Glomerular endothelial cell (primary cell): ENCODE data around the gene PPP1CC. TPM values are rescaled to one million over a fixed set of nuclear protein-coding genes. Genes with fewer than 3 reads are reported as not detected.

Source experiments
- DNase-seq: peaks from one replicate; pipeline ENCODE4 v3.0.0-alpha.2; 2011; ENCODE audit warnings: low read depth, low spot score; ENCODE audit errors: extremely low read depth
- total RNA-seq: library from RNA; depleted of rRNA; stranded (reverse); fragments of >200 nt; gene quantifications from 2 replicates; pipeline ENCODE4 v1.2.3, GENCODE V29; 2015

The PPP1CC gene
- total RNA-seq, 1 donor from 2014 or later, result 77.5 TPM

DNA sequence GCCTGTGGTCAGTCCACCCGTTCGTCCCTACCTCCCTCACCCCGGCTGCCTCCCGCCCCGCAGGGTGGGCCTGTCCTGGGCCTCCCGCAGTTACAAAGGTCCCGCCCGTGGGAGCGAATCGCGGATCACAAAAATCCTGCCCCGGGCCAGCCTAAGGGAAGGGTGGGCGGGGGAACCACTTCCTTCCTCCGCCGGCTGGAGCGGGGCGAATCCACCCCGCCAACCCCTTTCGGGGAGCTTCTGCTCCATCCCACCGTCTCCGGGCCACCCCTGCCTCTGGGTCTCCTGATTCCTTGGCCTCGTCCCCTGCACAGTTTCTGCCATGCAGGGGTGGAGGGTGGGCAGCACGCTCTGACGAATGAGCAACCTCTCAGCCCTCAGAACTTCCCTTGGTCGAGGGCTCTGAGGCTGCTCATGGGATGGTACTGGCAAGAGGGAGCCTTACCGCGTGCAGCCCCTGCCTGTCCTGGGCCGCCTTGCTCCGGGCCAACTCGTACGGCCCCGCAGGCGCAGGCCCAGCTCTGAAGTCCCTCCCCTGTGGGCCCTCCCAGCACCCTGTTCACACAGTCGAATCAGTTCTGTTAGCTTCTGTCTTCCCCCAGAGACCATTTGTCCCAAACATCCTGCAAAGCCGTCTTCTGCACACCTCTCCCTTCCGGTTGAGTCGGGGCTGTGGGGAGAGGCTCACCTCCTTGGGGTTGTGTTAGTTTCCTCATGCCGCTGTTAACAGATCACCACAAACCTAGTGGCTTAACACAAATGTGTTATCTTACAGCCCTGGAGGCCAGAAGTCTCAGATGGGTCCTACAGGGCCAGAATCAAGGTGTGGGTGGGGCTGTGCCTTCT lies 53.2 kb downstream of the PPP1CC start:
- no peak for DNase-seq

DNA sequence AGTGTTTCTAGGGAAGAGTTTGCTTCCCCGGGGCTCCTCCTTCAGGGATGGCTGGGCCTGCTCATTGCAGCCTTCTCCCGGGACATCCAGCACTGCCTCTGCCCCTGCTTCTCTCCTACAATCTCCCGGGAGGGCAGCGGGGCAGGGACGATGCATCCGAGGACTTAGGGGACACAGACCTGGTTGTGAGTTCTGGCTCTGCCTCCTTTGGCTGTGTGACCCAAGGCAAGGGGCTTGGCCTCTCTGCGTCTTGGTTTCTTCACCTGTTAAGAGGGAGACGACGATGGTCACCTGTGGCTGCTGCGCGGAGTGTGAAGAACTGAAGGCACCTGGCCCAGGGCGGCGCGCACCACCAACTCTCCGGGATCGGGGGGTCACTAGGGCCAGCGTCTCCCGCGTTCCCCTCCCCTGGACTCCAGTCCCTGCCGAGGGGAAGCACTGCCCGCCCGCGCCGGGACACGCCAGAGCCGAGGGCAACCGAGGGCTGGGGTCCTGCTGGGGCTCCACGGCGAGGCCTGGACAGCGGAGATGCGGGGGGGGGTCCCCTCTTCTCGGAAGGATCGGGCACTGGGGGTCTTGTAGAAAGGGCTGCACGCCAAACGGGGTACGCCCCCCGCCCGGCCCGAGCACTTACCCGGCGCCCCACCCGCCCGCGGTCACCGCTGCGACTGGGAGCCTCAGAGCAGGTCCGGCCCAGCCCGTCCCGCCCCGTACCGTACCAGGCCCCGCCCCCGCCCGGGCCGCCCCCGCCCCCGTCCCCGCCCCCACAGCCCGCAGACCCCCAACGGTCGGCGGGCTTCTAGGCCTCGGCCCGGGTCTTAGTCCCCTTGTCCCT lies 54.0 kb downstream of the PPP1CC start, which contains the start of gene HVCN1:
Gene HVCN1, minus strand, starts transcription at position 670 of the 835 bp plus-strand sequence. CDS start 5,870 bp downstream, outside the sequence.
- no peak for DNase-seq

DNA sequence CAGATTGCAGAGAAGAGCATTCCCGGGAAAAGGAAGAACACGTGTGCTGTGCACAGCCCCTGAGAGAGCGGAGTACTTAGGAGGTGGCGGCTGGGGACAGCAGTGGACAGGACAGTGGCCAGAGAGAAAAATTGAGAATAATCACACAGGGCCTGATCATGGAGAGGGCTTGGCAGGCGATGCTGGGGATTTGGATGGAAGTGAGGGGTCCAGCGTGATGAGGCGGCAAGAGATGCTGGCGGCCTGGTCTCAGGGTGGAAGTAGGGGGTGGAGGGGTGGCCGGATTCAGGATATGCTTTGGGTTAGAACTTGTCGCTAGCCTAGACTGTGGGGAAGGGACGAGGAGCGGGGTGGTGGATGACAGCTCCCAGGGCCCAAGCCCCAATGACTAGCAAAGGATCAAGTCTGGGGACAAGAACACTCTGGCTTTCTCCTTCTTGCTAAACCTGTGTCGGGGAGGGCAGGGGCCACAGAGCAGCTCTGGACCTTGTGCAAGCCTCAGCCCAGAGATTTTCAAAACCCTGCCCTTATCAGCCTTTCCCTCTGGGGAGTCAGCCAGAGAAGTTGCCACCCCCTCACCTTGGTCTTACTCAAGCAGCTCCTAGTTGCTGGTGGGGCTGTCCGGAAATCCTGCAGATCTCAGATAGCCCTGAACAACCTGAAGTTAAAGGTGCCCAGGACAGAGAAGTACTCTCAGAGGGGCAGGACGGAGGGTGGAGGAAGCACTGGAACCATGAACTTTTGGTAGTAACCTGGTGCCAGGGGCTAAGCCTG lies 55.1 kb downstream of the PPP1CC start:
- DNase-seq, result no peak

DNA sequence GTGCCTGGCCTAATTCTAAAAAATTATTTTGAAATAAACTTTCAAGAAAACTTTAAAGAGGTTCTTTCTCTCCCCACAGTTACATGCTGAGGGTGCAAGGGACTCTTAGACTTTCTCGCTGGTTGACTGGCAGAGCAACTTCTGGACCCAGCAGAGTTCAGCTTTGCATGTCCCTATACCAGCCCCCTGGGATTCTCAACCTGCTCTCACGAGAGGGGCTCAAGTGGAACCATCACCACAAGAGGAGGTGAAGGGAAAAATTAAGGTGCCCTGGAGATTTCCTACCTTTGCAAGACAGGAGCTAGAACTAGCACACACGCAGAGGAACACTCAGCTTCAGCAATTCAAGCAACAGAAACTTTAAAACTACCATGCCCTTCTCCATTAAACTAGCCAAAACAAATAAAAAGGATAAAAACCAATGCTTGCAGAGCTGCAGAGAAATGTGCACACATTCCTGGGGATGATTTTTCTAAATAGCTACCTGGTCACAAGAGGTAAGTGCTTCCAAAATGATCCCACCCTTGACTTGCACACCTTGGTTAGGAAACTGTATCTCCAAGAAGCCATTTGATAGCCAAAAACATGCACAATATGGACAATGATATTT lies 56.3 kb downstream of the PPP1CC start:
- DNase-seq, result no peak

DNA sequence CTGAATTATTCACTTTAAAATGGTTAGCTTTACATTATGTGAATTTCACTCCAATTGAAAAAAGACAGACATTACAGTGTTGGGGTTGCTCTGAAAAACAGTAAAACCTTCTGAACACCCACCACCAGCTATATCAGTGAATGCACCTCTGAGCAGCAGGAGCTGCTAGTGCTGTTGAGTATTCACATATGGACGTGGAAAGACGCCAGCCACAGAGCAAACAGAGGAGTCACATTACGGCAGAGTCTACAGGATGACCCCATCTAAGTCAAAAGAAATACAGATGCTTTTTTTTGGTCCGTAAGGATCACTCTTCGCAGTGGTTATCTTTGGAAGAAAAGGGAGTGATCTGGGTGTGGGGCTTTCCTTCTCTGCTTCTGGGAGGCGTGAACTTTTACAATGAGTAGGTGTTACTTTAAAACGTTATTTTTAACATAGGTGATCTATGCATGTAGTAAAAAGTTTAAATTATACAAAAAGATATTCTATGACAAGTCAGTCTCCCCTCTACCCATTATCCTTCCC lies 58.3 kb downstream of the PPP1CC start:
- DNase-seq, result no peak

DNA sequence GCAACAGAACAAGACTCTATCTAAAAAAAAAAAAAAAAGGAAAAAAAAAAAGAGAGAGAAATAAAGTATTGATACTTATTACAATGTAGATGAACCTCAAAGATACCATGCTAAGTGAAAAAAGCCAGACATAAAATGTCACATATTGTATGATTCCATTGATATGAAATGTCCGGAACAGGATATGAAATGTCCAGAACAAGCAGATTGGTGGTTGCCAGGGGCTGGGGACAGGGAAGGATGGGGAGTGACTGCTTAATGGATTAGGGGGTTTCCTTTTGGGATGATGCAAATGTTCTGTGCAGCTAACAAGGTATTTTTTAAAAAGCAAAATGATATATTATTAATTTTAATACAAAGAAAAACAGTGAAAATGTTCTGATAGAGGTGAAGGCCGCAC lies 58.8 kb downstream of the PPP1CC start:
- no peak for DNase-seq

DNA sequence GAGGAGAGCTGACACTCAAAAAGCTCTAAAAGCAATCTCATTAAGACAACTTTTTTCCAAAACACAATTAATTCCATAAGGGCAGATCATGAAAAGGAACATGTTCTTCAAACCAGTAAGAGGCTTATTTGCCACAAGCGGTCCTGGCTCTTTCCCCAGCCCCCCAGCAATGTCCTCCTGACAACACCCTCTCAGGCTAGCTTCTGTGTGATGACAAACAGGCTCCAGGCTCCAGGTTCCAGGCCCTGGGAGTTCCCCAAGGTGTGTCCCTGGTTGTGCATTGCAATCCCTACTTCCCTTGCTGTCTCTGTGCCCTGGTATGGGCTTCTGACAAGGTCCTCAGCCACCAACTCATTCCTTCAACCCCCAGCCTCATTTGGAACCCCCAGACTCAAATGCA lies 62.7 kb downstream of the PPP1CC start:
- no peak for DNase-seq

DNA sequence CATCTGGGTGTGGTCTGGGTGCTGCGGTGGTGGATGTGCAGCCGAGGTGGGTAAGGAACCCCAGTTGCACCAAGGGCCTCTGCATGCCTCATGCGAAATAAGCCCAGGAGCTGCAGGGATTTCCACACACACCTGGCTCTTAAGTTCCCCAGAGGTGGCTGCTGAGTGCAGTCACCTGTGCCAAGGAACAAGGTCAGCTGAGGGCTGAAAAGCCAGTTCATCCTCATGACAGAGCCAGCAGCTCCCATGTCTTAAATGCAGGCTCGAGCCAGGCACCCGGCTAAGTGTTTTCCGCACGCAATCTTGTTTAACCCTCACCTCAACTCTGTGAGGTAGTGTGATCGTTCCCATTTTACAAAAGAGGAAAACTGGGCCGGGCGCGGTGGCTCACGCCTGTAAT lies 63.5 kb downstream of the PPP1CC start:
- no peak for DNase-seq

DNA sequence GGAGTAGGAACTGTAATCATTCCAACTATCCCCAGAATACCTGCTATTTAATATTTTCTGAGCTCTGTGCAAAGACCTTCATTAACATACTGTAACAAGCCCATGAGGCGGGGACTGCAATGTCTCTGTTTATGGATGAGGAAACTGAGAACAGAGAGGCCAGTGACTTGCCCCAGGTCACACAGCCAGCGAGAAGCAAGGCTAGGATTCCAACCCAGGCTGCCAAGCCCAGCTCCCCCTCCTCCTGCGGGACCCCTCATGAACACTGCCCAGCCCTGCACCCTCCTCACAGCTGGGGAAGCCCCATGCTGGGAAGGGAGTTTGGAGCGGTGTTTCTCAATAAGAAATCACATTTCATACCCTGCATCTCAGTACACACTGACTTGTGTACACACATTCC lies 64.7 kb downstream of the PPP1CC start:
- no peak for DNase-seq

DNA sequence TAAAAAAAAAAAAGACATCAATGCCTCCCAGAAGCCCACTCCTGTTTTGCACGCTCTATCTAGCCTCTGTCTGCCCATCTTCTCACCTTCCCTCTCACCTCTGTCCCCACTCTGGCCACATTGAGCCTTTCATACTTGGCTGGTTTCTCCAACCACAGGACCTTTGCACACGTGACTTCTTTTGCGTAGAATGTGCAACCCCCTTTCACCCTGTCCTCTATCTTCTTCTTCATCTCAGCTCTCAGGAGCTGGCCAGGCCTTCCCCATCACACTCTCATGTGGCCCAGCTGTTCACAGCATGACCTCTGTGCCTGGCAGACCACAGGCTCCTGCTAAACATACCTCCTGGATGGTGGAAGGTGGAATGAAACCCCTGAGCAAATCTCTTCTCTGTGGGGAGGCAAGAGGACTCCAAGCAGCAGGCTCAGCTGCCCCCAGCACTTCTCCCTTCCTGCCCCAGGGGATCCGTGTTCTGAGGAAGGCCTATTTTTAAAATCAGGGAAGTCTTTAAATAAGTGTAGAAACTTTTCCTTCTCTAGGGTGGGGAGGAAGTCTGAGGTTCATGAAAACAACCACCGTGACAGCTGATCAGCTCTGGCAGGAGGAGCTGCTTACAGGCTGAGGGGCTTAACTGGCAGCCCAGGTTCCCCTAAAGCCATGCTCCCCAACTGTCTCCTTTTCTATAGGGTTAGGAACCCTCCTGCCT lies 65.3 kb downstream of the PPP1CC start:
- DNase-seq, result no peak

DNA sequence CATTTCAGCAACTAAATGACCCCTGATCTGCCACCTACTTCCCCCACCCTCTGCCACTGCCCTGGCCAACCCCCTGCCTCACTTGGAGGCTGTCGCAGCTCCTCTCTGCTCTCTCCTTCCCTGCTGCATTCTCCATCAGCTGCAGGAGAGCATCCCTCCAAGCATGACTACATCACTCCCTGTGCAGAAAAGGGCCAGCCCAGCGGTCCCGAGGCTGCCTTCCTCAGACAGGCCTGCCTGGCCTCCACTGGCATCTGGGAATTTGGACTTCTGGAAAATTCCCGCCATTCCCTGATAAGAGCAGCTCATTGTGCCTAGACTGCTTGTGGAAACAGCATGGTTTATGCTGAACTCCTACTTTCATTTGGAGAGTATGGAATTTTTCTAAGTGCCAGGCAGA lies 66.5 kb downstream of the PPP1CC start:
- DNase-seq, result no peak

DNA sequence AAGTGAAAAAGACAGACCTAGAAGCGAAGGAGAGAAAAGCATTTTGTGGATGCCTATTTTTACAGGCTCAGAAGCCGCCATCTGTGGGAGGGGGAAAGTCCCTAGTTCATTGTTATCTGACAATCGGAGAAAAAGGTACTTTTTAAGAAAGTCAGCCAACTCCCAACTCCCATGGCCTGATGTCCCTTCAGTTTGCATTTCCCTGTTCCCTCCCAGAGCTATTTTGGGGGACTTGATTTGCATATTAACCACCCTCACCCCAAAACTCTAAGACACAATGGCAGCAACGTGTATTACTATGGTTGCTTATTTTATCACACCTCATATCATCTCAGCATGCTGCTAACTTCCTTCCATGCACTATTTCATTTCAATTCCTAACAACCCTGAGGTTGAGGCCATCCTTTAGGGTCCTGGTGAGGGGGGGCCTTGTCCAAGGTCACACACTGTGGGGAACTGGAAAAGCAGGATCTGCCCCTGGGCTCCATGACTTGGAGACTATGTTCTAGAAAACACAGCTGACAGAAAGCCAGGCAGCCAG lies 72.5 kb downstream of the PPP1CC start:
- DNase-seq, result no peak

Other genes starting within 250 kb of the PPP1CC start
- gene VPS29, start 240.8 kb downstream of the PPP1CC start, total RNA-seq, result 102 and 129 TPM in 2 replicates
- gene RAD9B, start 240.6 kb downstream of the PPP1CC start, total RNA-seq, result 0.05 and 0.29 TPM in 2 replicates
- 11.0 and 11.4 TPM in 2 replicates for gene PPTC7, start 159.6 kb downstream of the PPP1CC start, total RNA-seq
- gene TCTN1, start 128.8 kb downstream of the PPP1CC start, total RNA-seq, result 34.6 and 42.7 TPM in 2 replicates
- 0.58 and 1.9 TPM in 2 replicates for gene HVCN1, start 53.8 kb downstream of the PPP1CC start, total RNA-seq
- gene CCDC63, start 104.1 kb upstream of the PPP1CC start, total RNA-seq, result not detected in 2 replicates
- not detected in 2 replicates for gene MYL2, start 177.7 kb upstream of the PPP1CC start, total RNA-seq